H9 (cell line): Measurements from ENCODE around the gene P2RY14. TPM values are rescaled to one million over a fixed set of nuclear protein-coding genes. Genes with fewer than 3 reads are reported as not detected.

Source experiments
- DNase-seq: peaks from one replicate; pipeline ENCODE4 v3.0.0-alpha.2; 2017
- H2AFZ ChIP-seq: one replicate; pipeline ENCODE4 v1.6.1; 2013; ENCODE audit warnings: mild to moderate bottlenecking, low read length, control low read depth, moderate library complexity
- H2AK5ac ChIP-seq: 2 replicates; pipeline ENCODE4 v1.6.1; 2013; ENCODE audit warnings: low read length, control low read depth, mixed read lengths; ENCODE audit not compliant: insufficient read length
- H2BK120ac ChIP-seq: one replicate; pipeline ENCODE4 v1.6.1; 2013; ENCODE audit warnings: low read depth, mild to moderate bottlenecking, low read length, control low read depth, inconsistent platforms; ENCODE audit not compliant: poor library complexity, severe bottlenecking
- H2BK12ac ChIP-seq: 2 replicates; pipeline ENCODE4 v1.6.1; 2013; ENCODE audit warnings: low read length, control low read depth, mixed read lengths, low read depth; ENCODE audit not compliant: insufficient read length
- H2BK15ac ChIP-seq: 2 replicates; pipeline ENCODE4 v1.6.1; 2013; ENCODE audit warnings: low read depth, low read length, control low read depth
- H2BK20ac ChIP-seq: one replicate; pipeline ENCODE4 v1.6.1; 2013; ENCODE audit warnings: low read depth, mild to moderate bottlenecking, low read length, control low read depth, inconsistent platforms; ENCODE audit not compliant: poor library complexity, severe bottlenecking
- H2BK5ac ChIP-seq: 2 replicates; pipeline ENCODE4 v1.6.1; 2013; ENCODE audit warnings: low read length, control low read depth, mixed read lengths; ENCODE audit not compliant: insufficient read length
- H3K14ac ChIP-seq: 2 replicates; pipeline ENCODE4 v1.6.1; 2013; ENCODE audit warnings: low read length, control low read depth; ENCODE audit not compliant: insufficient read depth
- H3K18ac ChIP-seq: 2 replicates; pipeline ENCODE4 v1.6.1; 2013; ENCODE audit warnings: low read depth, mild to moderate bottlenecking, mixed read lengths, low read length, control low read depth; ENCODE audit not compliant: insufficient read length
- H3K23ac ChIP-seq: 2 replicates; pipeline ENCODE4 v1.6.1; 2013; ENCODE audit warnings: low read length, control low read depth, mixed read lengths, low read depth; ENCODE audit not compliant: insufficient read length
- H3K23me2 ChIP-seq: 2 replicates; pipeline ENCODE4 v1.6.1; 2013; ENCODE audit warnings: low read depth, mild to moderate bottlenecking, mixed read lengths, low read length, control low read depth; ENCODE audit not compliant: insufficient read length, poor library complexity, severe bottlenecking
- H3K27ac ChIP-seq: 2 replicates; pipeline ENCODE4 v1.5.1; 2013; ENCODE audit warnings: low read length, control low read depth, mixed read lengths, low read depth; ENCODE audit not compliant: insufficient read length
- H3K27me3 ChIP-seq: 2 replicates; pipeline ENCODE4 v1.6.1; 2013; ENCODE audit warnings: low read length, control low read depth, inconsistent platforms; ENCODE audit not compliant: insufficient read depth
- H3K4ac ChIP-seq: 2 replicates; pipeline ENCODE4 v1.6.1; 2013; ENCODE audit warnings: low read depth, mild to moderate bottlenecking, control low read depth, inconsistent platforms, low read length, moderate library complexity
- H3K4me1 ChIP-seq: 2 replicates; pipeline ENCODE4 v1.6.1; 2013; ENCODE audit warnings: low read length, control low read depth, inconsistent platforms; ENCODE audit not compliant: insufficient read depth
- H3K4me2 ChIP-seq: 2 replicates; pipeline ENCODE4 v1.6.1; 2013; ENCODE audit warnings: low read length, control low read depth, mixed read lengths; ENCODE audit not compliant: insufficient read length, insufficient read depth
- H3K56ac ChIP-seq: 2 replicates; pipeline ENCODE4 v1.6.1; 2013; ENCODE audit warnings: low read depth, mild to moderate bottlenecking, mixed read lengths, low read length, control low read depth; ENCODE audit not compliant: insufficient read length
- H3K79me1 ChIP-seq: 2 replicates; pipeline ENCODE4 v1.6.1; 2013; ENCODE audit warnings: low read depth, mild to moderate bottlenecking, moderate library complexity, low read length, control low read depth, inconsistent platforms; ENCODE audit not compliant: insufficient read depth, poor library complexity, severe bottlenecking
- H3K79me2 ChIP-seq: 2 replicates; pipeline ENCODE4 v1.6.1; 2013; ENCODE audit warnings: low read length, control low read depth, inconsistent platforms; ENCODE audit not compliant: insufficient read depth
- H3K9ac ChIP-seq: 2 replicates; pipeline ENCODE4 v1.6.1; 2013; ENCODE audit warnings: low read length, control low read depth, mixed read lengths; ENCODE audit not compliant: insufficient read length; ENCODE audit errors: extremely low read depth
- H3K9me3 ChIP-seq: one replicate; pipeline ENCODE4 v1.6.1; 2013; ENCODE audit warnings: low read depth, low read length, inconsistent platforms; ENCODE audit not compliant: control insufficient read depth
- H3T11ph ChIP-seq: one replicate; pipeline ENCODE4 v1.6.1; 2013; ENCODE audit warnings: mild to moderate bottlenecking, low read length, control low read depth, inconsistent platforms
- H4K20me1 ChIP-seq: one replicate; pipeline ENCODE4 v1.6.1; 2013; ENCODE audit not compliant: control insufficient read depth, insufficient read length, insufficient read depth
- H4K5ac ChIP-seq: 2 replicates; pipeline ENCODE4 v1.6.1; 2013; ENCODE audit warnings: low read depth, mild to moderate bottlenecking, mixed read lengths, low read length, control low read depth; ENCODE audit not compliant: insufficient read length
- H4K8ac ChIP-seq: replicated peaks from 2 replicates; pipeline ENCODE4 v1.6.1; 2013; ENCODE audit warnings: low read length, control low read depth, mixed read lengths, low read depth; ENCODE audit not compliant: insufficient read length
- H4K91ac ChIP-seq: 2 replicates; pipeline ENCODE4 v1.6.1; 2013; ENCODE audit warnings: low read depth, mild to moderate bottlenecking, moderate library complexity, mixed read lengths, low read length, control low read depth; ENCODE audit not compliant: insufficient read length
- H3K27ac Mint-ChIP-seq, 3 experiments: 2 replicates in 2 of 3; 3 replicates in 1 of 3; pipeline ENCODE4 v1.8.0; 2020 to 2021; ENCODE audit warnings: mixed read lengths in 3 of 3, mild to moderate bottlenecking in 1 of 3, moderate library complexity in 1 of 3
- H3K27me3 Mint-ChIP-seq: 2 replicates; pipeline ENCODE4 v1.8.0; 2021; ENCODE audit warnings: low read depth, mild to moderate bottlenecking, moderate library complexity, mixed read lengths
- H3K36me3 Mint-ChIP-seq, 3 experiments: 2 replicates in 2 of 3; 3 replicates in 1 of 3; pipeline ENCODE4 v1.8.0; 2020 to 2021; ENCODE audit warnings: low read depth in 3 of 3, mixed read lengths in 3 of 3; ENCODE audit not compliant: insufficient read depth in 1 of 3
- H3K4me1 Mint-ChIP-seq, 2 experiments: 2 replicates each; pipeline ENCODE4 v1.8.0; 2020; ENCODE audit warnings: mixed read lengths in 2 of 2
- H3K4me3 Mint-ChIP-seq, 2 experiments: 2 replicates in 1 of 2; 3 replicates in 1 of 2; pipeline ENCODE4 v1.8.0; 2020 to 2021; ENCODE audit warnings: mild to moderate bottlenecking in 2 of 2, mixed read lengths in 2 of 2, moderate library complexity in 1 of 2
- H3K9me3 Mint-ChIP-seq, 2 experiments: 2 replicates in 1 of 2; 3 replicates in 1 of 2; pipeline ENCODE4 v1.8.0; 2020; ENCODE audit warnings: mild to moderate bottlenecking in 2 of 2, mixed read lengths in 2 of 2, moderate library complexity in 1 of 2
- CTCF ChIP-seq: fragments of 200-600 bp; sonication (generic); conservative IDR thresholded peaks from 3 replicates; pipeline ENCODE4 v1.8.0; 2021; ENCODE audit warnings: antibody characterized with exemption, mild to moderate bottlenecking
- WGBS: extraction: QIAGEN DNeasy Blood & Tissue Kit; methylation state at CpG from one replicate; pipeline ENCODE4 v1.1.7; 2013; ENCODE audit warnings: missing lambda C conversion rate, low lambda C conversion rate, mixed read lengths; ENCODE audit not compliant: insufficient read length; ENCODE audit errors: extremely low coverage; 5-methylcytosine and 5-hydroxymethylcytosine counted together
- total RNA-seq: library from RNA; stranded (reverse); gene quantifications from 2 replicates; pipeline ENCODE4 v1.2.1, GENCODE V29; 2021

The P2RY14 gene
- total RNA-seq, 1 experiment from 2014 or later, result not detected

GRCh38 chr3:151216641-151217607 is 61.4 kb downstream of the P2RY14 start:
- Histone ChIP-seq H3K27ac (no peak overlapping the region), H3K4me2 (no peak overlapping the region), H2BK5ac (no peak overlapping the region), H3K4ac (no peak overlapping the region), H3K23ac (no peak overlapping the region), H2BK120ac (no peak overlapping the region), H3K23me2 (no peaks in the 10 kb centered on the region), H2AFZ (no peak overlapping the region), H3K18ac (no peak overlapping the region), H2BK20ac (no peak overlapping the region), H2AK5ac (no peak overlapping the region), H4K91ac (no peak overlapping the region), H3K14ac (no peak overlapping the region), H3K27me3 (no peaks in the 10 kb centered on the region), H3T11ph (no peak overlapping the region), H3K79me2 (no peaks in the 10 kb centered on the region), H4K8ac (no peak overlapping the region), H4K5ac (no peak overlapping the region), H3K56ac (no peak overlapping the region), H2BK15ac (no peak overlapping the region), H3K79me1 (no peaks in the 10 kb centered on the region), H4K20me1 (no peaks in the 10 kb centered on the region), H2BK12ac (no peak overlapping the region), H3K9ac (no peak overlapping the region), H3K4me1 (peaks cover 4% of the 10 kb centered on the region; the same call in 1 of the 2 replicates), H3K9me3 (no peaks in the 10 kb centered on the region)
- no CpG with 5 or more reads among the region's 3 CpGs for WGBS
- DNase-seq, result no peak
- Mint-ChIP-seq H3K4me1 (peaks cover 5 to 10% of the 10 kb centered on the region in 2 experiments), H3K36me3 (peaks cover 18 to 24% (median 21%) of the 10 kb centered on the region in 3 experiments), H3K27ac (no peak overlapping the region; a peak in 1 of 7 replicates), H3K9me3 (peaks cover 6 to 10% of the 10 kb centered on the region in 2 experiments; a peak in 4 of 5 replicates), H3K27me3 (no peaks in the 10 kb centered on the region), H3K4me3 (no peak overlapping the region)
- TF ChIP-seq CTCF, result no peak
